Activated CD8-positive, alpha-beta T cell treated with anti-CD3 and anti-CD28 coated beads for 36 hours (primary cell): Measurements from ENCODE around the gene EDNRA. TPM values are rescaled to one million over a fixed set of nuclear protein-coding genes. Genes with fewer than 3 reads are reported as not detected.

Experiments
- ATAC-seq: fragments of 200-7000 bp; cut with Tn5 transposase; one replicate; pipeline ENCODE4 v1.10.0; 2021; ENCODE audit warnings: mild to moderate bottlenecking, moderate library complexity
- CTCF ChIA-PET: fragments of 350-600 bp; sonication (Branson Sonifier 250); formaldehyde crosslinking; loops from one replicate; lab custom pipeline; 2021; ENCODE audit warnings: antibody characterized with exemption; lab: Charles Lee
- POLR2A ChIA-PET: fragments of 350-600 bp; sonication (Branson Sonifier 250); formaldehyde crosslinking; loops from one replicate; lab custom pipeline; 2021; ENCODE audit warnings: antibody characterized with exemption; lab: Charles Lee
- DNase-seq: peaks from one replicate; pipeline ENCODE4 v3.0.0-alpha.2; 2020
- H3K27ac Mint-ChIP-seq: one replicate; pipeline ENCODE4 v1.8.0; 2021; ENCODE audit warnings: mild to moderate bottlenecking, mixed read lengths
- H3K27me3 Mint-ChIP-seq: one replicate; pipeline ENCODE4 v1.8.0; 2021; ENCODE audit warnings: mixed read lengths
- H3K36me3 Mint-ChIP-seq: one replicate; pipeline ENCODE4 v1.8.0; 2021; ENCODE audit warnings: low read depth, mixed read lengths
- H3K4me1 Mint-ChIP-seq: one replicate; pipeline ENCODE4 v1.8.0; 2021; ENCODE audit warnings: low read depth, mixed read lengths
- H3K4me3 Mint-ChIP-seq: one replicate; pipeline ENCODE4 v1.8.0; 2021; ENCODE audit warnings: mild to moderate bottlenecking, moderate library complexity, mixed read lengths
- H3K9me3 Mint-ChIP-seq: one replicate; pipeline ENCODE4 v1.8.0; 2021; ENCODE audit warnings: mixed read lengths
- intact Hi-C: fragments of 100-400 bp; cut with micrococcal nuclease; formaldehyde crosslinking; loops from one replicate; pipeline ENCODE4 v1.10.0; 2022
- total RNA-seq, 2 experiments: library from RNA; stranded (reverse); gene quantifications; one replicate each; pipeline ENCODE4 v1.2.3, GENCODE V29; 2021
- TF ChIP-seq, protein P1 (sequence below): fragments of 200-600 bp; IDR thresholded peaks from one replicate; pipeline ENCODE4 v1.8.0; 2022; ENCODE audit warnings: antibody characterized with exemption, mild to moderate bottlenecking

The EDNRA gene
- total RNA-seq, 2 experiments from 2014 or later, result not detected

DNA sequence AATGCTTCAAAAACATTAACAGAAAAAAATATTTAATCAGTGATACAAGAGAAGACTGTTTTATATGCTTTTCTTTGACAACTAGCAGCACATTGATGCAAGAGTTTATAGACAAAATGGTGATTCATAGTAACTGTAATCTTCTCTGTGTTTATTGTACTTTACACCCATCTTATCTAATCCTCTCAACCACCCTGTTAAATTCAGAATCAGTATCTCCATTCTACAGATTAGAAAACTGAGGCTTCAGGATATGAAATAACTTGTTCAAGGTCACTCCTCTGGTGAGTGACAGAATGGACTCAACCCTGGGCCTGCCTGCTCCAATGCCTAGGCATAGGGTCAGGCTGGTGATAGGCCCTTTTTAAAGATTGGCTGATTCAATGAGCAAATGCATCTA, 110.2 kb downstream of the EDNRA start:
- no peaks in the 10 kb centered on the region for H3K9me3 Mint-ChIP-seq
- intact Hi-C loops, result loop anchor here (2.0 to 10.0 kb wide), 3 partner anchors 72 to 430 kb away; no protein-coding TSS in a partner anchor
- no peaks in the 10 kb centered on the region for H3K36me3 Mint-ChIP-seq
- TF ChIP-seq, protein P1, sequence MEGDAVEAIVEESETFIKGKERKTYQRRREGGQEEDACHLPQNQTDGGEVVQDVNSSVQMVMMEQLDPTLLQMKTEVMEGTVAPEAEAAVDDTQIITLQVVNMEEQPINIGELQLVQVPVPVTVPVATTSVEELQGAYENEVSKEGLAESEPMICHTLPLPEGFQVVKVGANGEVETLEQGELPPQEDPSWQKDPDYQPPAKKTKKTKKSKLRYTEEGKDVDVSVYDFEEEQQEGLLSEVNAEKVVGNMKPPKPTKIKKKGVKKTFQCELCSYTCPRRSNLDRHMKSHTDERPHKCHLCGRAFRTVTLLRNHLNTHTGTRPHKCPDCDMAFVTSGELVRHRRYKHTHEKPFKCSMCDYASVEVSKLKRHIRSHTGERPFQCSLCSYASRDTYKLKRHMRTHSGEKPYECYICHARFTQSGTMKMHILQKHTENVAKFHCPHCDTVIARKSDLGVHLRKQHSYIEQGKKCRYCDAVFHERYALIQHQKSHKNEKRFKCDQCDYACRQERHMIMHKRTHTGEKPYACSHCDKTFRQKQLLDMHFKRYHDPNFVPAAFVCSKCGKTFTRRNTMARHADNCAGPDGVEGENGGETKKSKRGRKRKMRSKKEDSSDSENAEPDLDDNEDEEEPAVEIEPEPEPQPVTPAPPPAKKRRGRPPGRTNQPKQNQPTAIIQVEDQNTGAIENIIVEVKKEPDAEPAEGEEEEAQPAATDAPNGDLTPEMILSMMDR, result no peak
- POLR2A ChIA-PET, result no interaction called here
- ATAC-seq, result no peak
- no peaks in the 10 kb centered on the region for H3K27me3 Mint-ChIP-seq
- DNase-seq, result no peak
- peaks cover 2% of the 10 kb centered on the region for H3K4me1 Mint-ChIP-seq
- H3K27ac Mint-ChIP-seq, result no peak overlapping the region
- H3K4me3 Mint-ChIP-seq, result no peak overlapping the region
- CTCF ChIA-PET, result interaction anchor here (0.6 to 4.1 kb wide), 6 partner anchors 9 to 80 kb away, joined by 4 to 34 read pairs (median 8); no protein-coding TSS in a partner anchor

DNA sequence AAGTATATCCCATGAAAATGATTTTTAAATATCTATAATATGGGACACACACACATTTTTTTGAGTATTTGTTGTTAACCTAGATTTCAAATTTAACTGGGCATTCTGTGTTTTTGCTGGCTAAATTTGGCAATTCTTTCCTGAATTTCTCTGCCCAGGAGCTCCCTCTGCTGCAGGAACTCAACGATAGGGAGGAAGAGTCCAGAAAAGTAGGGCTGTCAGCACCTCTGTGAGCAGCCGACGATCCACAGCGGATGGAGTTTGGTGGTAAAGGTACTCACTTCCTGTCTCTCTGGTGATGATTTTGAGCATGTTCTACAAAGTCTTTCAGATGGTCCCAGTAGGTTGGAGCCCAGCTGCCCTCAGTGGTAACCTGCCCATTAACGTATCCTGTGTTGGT, 113.2 kb downstream of the EDNRA start:
- ChIA-PET POLR2A (interaction anchor here (0.6 kb wide), 1 partner anchor 235 kb away, joined by 3 read pairs; no protein-coding TSS in a partner anchor), CTCF (interaction anchor here (1.1 to 1.3 kb wide), 3 partner anchors 75 to 273 kb away, joined by 3 to 5 read pairs (median 3); no protein-coding TSS in a partner anchor)
- Mint-ChIP-seq H3K9me3 (no peaks in the 10 kb centered on the region), H3K27me3 (no peaks in the 10 kb centered on the region), H3K36me3 (no peaks in the 10 kb centered on the region), H3K4me3 (no peak overlapping the region), H3K4me1 (peaks cover 2% of the 10 kb centered on the region), H3K27ac (no peak overlapping the region)
- ATAC-seq (no peak), DNase-seq (no peak)
- intact Hi-C loops, result loop anchor here (10.0 kb wide), 1 partner anchor 271 kb away; no protein-coding TSS in a partner anchor
- TF ChIP-seq, protein P1, result no peak

Other genes with a start within 250 kb of the EDNRA start
- 10 to 100 TPM; 13.2 to 18.4 TPM for gene TMEM184C, start 136.3 kb downstream of the EDNRA start, total RNA-seq
- 1 to 10 TPM; 7.4 to 8.8 TPM for gene PRMT9, start 203.1 kb downstream of the EDNRA start, total RNA-seq